CD4-positive, alpha-beta T cell (primary cell): ENCODE measurements around the gene LRCH3. TPM values are rescaled to one million over a fixed set of nuclear protein-coding genes. Genes with fewer than 3 reads are reported as not detected.

Source experiments
- ATAC-seq: fragments of 200-7000 bp; cut with Tn5 transposase; one replicate; pipeline ENCODE4 v1.10.0; 2022; ENCODE audit warnings: mild to moderate bottlenecking; ENCODE audit not compliant: poor library complexity
- CTCF ChIA-PET: fragments of 350-600 bp; sonication (Branson Sonifier 250); formaldehyde crosslinking; loops from one replicate; lab custom pipeline; 2021; ENCODE audit warnings: antibody characterized with exemption, inconsistent platforms; lab: Charles Lee
- POLR2A ChIA-PET: fragments of 350-600 bp; sonication (Branson Sonifier 250); formaldehyde crosslinking; loops from one replicate; lab custom pipeline; 2021; ENCODE audit warnings: antibody characterized with exemption, inconsistent platforms; lab: Charles Lee
- DNase-seq, 14 experiments: peaks; one replicate each; pipeline ENCODE4 v3.0.0-alpha.2; 2013 to 2020; ENCODE audit warnings: mixed read lengths in 2 of 14
- H3K27ac ChIP-seq, 2 donors: one replicate each; pipeline versions ENCODE4 v1.5.1 to v1.7.0; 2013; ENCODE audit warnings: low read length in 2 of 2, low read depth in 1 of 2, mild to moderate bottlenecking in 1 of 2
- H3K27me3 ChIP-seq, 2 experiments: 1 replicate in 1 of 2; 2 replicates in 1 of 2; pipeline versions ENCODE4 v1.6.1 to v1.7.0; 2013; ENCODE audit warnings: low read length in 2 of 2, control low read depth in 1 of 2, mild to moderate bottlenecking in 1 of 2, moderate library complexity in 1 of 2; ENCODE audit not compliant: insufficient read depth in 2 of 2, control insufficient read depth in 1 of 2
- H3K36me3 ChIP-seq: one replicate; pipeline ENCODE4 v1.6.1; 2013; ENCODE audit warnings: low read length, control low read depth; ENCODE audit not compliant: insufficient read depth
- H3K4me1 ChIP-seq: one replicate; pipeline ENCODE4 v1.6.1; 2013; ENCODE audit warnings: low read length, control low read depth; ENCODE audit not compliant: insufficient read depth
- H3K4me3 ChIP-seq: one replicate; pipeline ENCODE4 v1.5.1; 2013; ENCODE audit warnings: mild to moderate bottlenecking, low read length, moderate library complexity
- H3K9me3 ChIP-seq, 2 experiments: 1 replicate in 1 of 2; 2 replicates in 1 of 2; pipeline versions ENCODE4 v1.6.1 to v1.7.0; 2013; ENCODE audit warnings: low read length in 2 of 2, mild to moderate bottlenecking in 2 of 2, control low read depth in 1 of 2, moderate library complexity in 1 of 2; ENCODE audit not compliant: control insufficient read depth in 1 of 2, insufficient read depth in 1 of 2
- H3K27ac Mint-ChIP-seq: one replicate; pipeline ENCODE4 v1.8.0; 2020; ENCODE audit warnings: mixed read lengths
- H3K27me3 Mint-ChIP-seq: one replicate; pipeline ENCODE4 v1.8.0; 2021; ENCODE audit warnings: mixed read lengths
- H3K36me3 Mint-ChIP-seq: one replicate; pipeline ENCODE4 v1.8.0; 2021; ENCODE audit warnings: low read depth, mixed read lengths
- H3K4me1 Mint-ChIP-seq: one replicate; pipeline ENCODE4 v1.8.0; 2021; ENCODE audit warnings: low read depth, mixed read lengths
- H3K4me3 Mint-ChIP-seq: one replicate; pipeline ENCODE4 v1.8.0; 2020; ENCODE audit warnings: mild to moderate bottlenecking, mixed read lengths
- H3K9me3 Mint-ChIP-seq: one replicate; pipeline ENCODE4 v1.8.0; 2020; ENCODE audit warnings: mixed read lengths
- intact Hi-C, 2 experiments: fragments of 100-400 bp; cut with DNase I in 1 of 2; cut with micrococcal nuclease in 1 of 2; formaldehyde crosslinking; loops; one replicate each; pipeline versions ENCODE4 v1.15.1 to v1.9.0; 2023 to 2025; cut with DNase I, micrococcal nuclease
- total RNA-seq, 174 experiments: library from RNA in 2 of 174; stranded (reverse) in 2 of 174; gene quantifications; one replicate each; pipeline ENCODE4 v1.2.3 and lab custom pipeline; 2021 to 2026
- TF ChIP-seq, protein P1 (sequence below): fragments of 200-600 bp; IDR thresholded peaks from one replicate; pipeline ENCODE4 v1.8.0; 2022; ENCODE audit warnings: antibody characterized with exemption, mild to moderate bottlenecking

LRCH3 gene
- total RNA-seq, 2 experiments from 2014 or later: 31.5 to 37.6 TPM

DNA sequence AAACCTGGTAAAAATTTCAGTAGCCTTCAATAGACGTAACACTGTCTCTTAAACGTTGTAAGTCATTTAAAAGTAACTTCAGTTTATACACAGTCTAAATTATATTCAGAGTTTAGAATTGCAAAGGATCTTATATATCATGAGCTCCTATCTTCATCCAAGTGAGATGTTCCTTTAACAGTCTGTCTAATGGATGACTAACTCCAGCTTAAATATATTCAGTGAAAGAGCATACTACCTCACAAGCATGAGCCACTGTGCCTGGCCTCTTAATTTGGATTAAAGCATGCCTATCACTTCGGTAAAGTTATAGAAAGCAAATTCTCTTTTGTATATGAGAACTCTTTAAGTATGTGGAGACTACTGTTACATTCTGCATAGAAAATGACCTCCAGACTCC, 34.4 kb upstream of the LRCH3 start:
- Mint-ChIP-seq H3K27me3 (no peaks in the 10 kb centered on the region), H3K4me3 (no peak overlapping the region), H3K4me1 (peaks cover 43% of the 10 kb centered on the region), H3K9me3 (no peaks in the 10 kb centered on the region), H3K36me3 (peaks cover 19% of the 10 kb centered on the region), H3K27ac (no peak overlapping the region)
- DNase-seq (no peak), ATAC-seq (no peak)
- TF ChIP-seq, protein P1, sequence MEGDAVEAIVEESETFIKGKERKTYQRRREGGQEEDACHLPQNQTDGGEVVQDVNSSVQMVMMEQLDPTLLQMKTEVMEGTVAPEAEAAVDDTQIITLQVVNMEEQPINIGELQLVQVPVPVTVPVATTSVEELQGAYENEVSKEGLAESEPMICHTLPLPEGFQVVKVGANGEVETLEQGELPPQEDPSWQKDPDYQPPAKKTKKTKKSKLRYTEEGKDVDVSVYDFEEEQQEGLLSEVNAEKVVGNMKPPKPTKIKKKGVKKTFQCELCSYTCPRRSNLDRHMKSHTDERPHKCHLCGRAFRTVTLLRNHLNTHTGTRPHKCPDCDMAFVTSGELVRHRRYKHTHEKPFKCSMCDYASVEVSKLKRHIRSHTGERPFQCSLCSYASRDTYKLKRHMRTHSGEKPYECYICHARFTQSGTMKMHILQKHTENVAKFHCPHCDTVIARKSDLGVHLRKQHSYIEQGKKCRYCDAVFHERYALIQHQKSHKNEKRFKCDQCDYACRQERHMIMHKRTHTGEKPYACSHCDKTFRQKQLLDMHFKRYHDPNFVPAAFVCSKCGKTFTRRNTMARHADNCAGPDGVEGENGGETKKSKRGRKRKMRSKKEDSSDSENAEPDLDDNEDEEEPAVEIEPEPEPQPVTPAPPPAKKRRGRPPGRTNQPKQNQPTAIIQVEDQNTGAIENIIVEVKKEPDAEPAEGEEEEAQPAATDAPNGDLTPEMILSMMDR: no peak
- ChIA-PET CTCF (interaction anchor here (1.3 kb wide), 1 partner anchor 20 kb away, joined by 3 read pairs; no protein-coding TSS in a partner anchor), POLR2A (interaction anchor here (1.0 kb wide), 1 partner anchor 44 kb away, joined by 3 read pairs; no protein-coding TSS in a partner anchor)
- Histone ChIP-seq H3K27ac (no peak overlapping the region), H3K9me3 (no peaks in the 10 kb centered on the region), H3K36me3 (peaks cover 32% of the 10 kb centered on the region), H3K27me3 (no peaks in the 10 kb centered on the region), H3K4me3 (no peak overlapping the region), H3K4me1 (peaks cover 9% of the 10 kb centered on the region)
- intact Hi-C loops: no loop called here

DNA sequence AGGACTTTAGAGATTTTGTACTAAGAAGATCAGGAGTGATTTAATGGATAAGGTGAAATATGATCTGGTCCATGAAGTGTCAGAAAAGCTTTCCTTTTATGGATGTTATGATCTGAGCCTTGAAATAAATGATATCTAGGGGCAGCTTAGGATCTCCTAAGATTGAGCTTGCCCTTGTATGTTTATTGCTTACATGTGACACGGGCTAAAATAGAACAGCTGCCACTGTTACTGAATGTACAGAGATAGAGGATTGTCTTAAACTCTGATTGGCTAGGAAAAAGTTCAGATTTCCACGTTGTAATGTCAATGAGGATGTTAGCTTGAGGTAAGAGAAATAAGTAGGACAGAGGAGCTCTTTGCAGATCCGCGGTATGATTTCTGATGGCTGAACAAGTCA, 32.5 kb upstream of the LRCH3 start:
- H3K4me3 Mint-ChIP-seq: no peak overlapping the region
- ChIA-PET POLR2A (no interaction called here), CTCF (no interaction called here)
- intact Hi-C loops: no loop called here
- H3K27ac Mint-ChIP-seq: no peak overlapping the region
- peaks cover 26% of the 10 kb centered on the region for H3K4me1 Mint-ChIP-seq
- TF ChIP-seq, protein P1: no peak
- peaks cover 26% of the 10 kb centered on the region for H3K36me3 Mint-ChIP-seq
- Histone ChIP-seq H3K36me3 (peaks cover 47% of the 10 kb centered on the region), H3K27ac (no peak overlapping the region), H3K27me3 (no peaks in the 10 kb centered on the region), H3K4me1 (peaks cover 4% of the 10 kb centered on the region), H3K9me3 (no peaks in the 10 kb centered on the region), H3K4me3 (no peak overlapping the region)
- no peaks in the 10 kb centered on the region for H3K9me3 Mint-ChIP-seq
- H3K27me3 Mint-ChIP-seq: no peaks in the 10 kb centered on the region
- ATAC-seq (no peak), DNase-seq (no peak)

DNA sequence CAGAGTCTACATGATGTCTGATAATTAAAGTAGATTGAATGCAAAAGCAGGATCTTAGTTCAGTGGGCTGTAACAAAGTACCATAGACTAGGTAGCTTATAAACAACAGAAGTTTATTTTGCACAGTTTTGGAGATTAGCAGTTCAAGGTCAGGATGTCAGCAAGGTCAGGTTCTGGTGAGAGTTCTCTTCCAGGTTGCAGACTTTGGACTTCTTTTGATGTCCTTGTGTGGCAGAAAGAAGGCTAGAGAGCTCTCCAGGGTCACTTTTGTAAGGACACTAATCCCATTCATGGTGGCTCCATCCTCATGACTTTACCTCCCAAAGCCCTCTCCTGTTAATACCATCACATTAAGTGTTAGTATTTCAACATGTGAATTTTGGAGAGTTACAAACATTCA, 29.3 kb upstream of the LRCH3 start:
- Histone ChIP-seq H3K4me1 (no peaks in the 10 kb centered on the region), H3K36me3 (peaks cover 65% of the 10 kb centered on the region), H3K27ac (no peak overlapping the region), H3K4me3 (no peak overlapping the region), H3K27me3 (no peaks in the 10 kb centered on the region), H3K9me3 (no peaks in the 10 kb centered on the region)
- Mint-ChIP-seq H3K9me3 (no peaks in the 10 kb centered on the region), H3K27ac (no peak overlapping the region), H3K4me3 (no peak overlapping the region), H3K27me3 (no peaks in the 10 kb centered on the region), H3K4me1 (peaks cover 3% of the 10 kb centered on the region), H3K36me3 (peaks cover 33% of the 10 kb centered on the region)
- ATAC-seq (no peak), DNase-seq (no peak)
- intact Hi-C loops: no loop called here
- POLR2A ChIA-PET: no interaction called here
- CTCF ChIA-PET: no interaction called here
- TF ChIP-seq, protein P1: no peak
